ENCODE results near the gene SNRK. TPM values are rescaled to one million over a fixed set of nuclear protein-coding genes. Genes with fewer than 3 reads are reported as not detected.

SNRK gene
- total RNA-seq, 1 donor from 2014 or later = 13.3 TPM

GRCh38 chr3:43388175-43388574, 101.8 kb downstream of the SNRK start:
- H3K27ac ChIP-seq (ENCODE audit: low read depth, low read length) = no peak overlapping the region
- Mint-ChIP-seq H3K4me3 (ENCODE audit: unreplicated experiment) (no peak overlapping the region), H3K27me3 (ENCODE audit: low read depth, unreplicated experiment) (no peaks in the 10 kb centered on the region), H3K4me1 (ENCODE audit: low read depth, unreplicated experiment) (peaks cover 13% of the 10 kb centered on the region), H3K9me3 (ENCODE audit: unreplicated experiment) (peaks cover 2% of the 10 kb centered on the region), H3K36me3 (ENCODE audit: low read depth, unreplicated experiment) (peaks cover 2% of the 10 kb centered on the region), H3K27ac (ENCODE audit: unreplicated experiment) (no peak overlapping the region)
- DNase-seq (ENCODE audit: low read depth) = no peak
- H2AFZ ChIP-seq (ENCODE audit: low read depth, low read length) = no peak overlapping the region
- TF ChIP-seq CTCF (IDR thresholded peaks at IDR 0.05; ENCODE audit: insufficient read depth, low read depth, low read length) = no peak
- no peak for TF ChIP-seq EZH2 (IDR thresholded peaks at IDR 0.05; ENCODE audit: insufficient read depth, low read length)
- no peak overlapping the region for H3K4me2 ChIP-seq (ENCODE audit: low read length)
- H3K79me2 ChIP-seq (ENCODE audit: insufficient read depth, low read length) = no peaks in the 10 kb centered on the region
- no peaks in the 10 kb centered on the region for H3K27me3 ChIP-seq (ENCODE audit: insufficient read depth, low read length)
- H3K9ac ChIP-seq (ENCODE audit: low read length) = no peak overlapping the region
- H3K9me3 ChIP-seq (ENCODE audit: insufficient read depth, low read depth, low read length) = no peaks in the 10 kb centered on the region
- no peak overlapping the region for H3K4me3 ChIP-seq (ENCODE audit: insufficient read depth, low read depth, low read length)
- no peaks in the 10 kb centered on the region for H4K20me1 ChIP-seq (ENCODE audit: insufficient read depth, low read length)
- H3K36me3 ChIP-seq (ENCODE audit: insufficient read depth, low read length) = no peaks in the 10 kb centered on the region
- no peak for FAIRE-seq
- H3K4me1 ChIP-seq (ENCODE audit: insufficient read depth, low read length) = peaks cover 6% of the 10 kb centered on the region

- Histone ChIP-seq H2AFZ (ENCODE audit: low read depth, low read length) (no peak overlapping the region), H3K27me3 (ENCODE audit: insufficient read depth, low read length) (no peaks in the 10 kb centered on the region), H3K36me3 (ENCODE audit: insufficient read depth, low read length) (no peaks in the 10 kb centered on the region), H3K4me1 (ENCODE audit: insufficient read depth, low read length) (peaks cover 6% of the 10 kb centered on the region), H3K27ac (ENCODE audit: low read depth, low read length) (no peak overlapping the region), H4K20me1 (ENCODE audit: insufficient read depth, low read length) (no peaks in the 10 kb centered on the region), H3K9ac (ENCODE audit: low read length) (no peak overlapping the region), H3K4me3 (ENCODE audit: insufficient read depth, low read depth, low read length) (no peak overlapping the region), H3K4me2 (ENCODE audit: low read length) (no peak overlapping the region), H3K9me3 (ENCODE audit: insufficient read depth, low read depth, low read length) (no peaks in the 10 kb centered on the region), H3K79me2 (ENCODE audit: insufficient read depth, low read length) (no peaks in the 10 kb centered on the region)
- Mint-ChIP-seq H3K4me1 (ENCODE audit: low read depth, unreplicated experiment) (peaks cover 13% of the 10 kb centered on the region), H3K27me3 (ENCODE audit: low read depth, unreplicated experiment) (no peaks in the 10 kb centered on the region), H3K36me3 (ENCODE audit: low read depth, unreplicated experiment) (peaks cover 6% of the 10 kb centered on the region), H3K9me3 (ENCODE audit: unreplicated experiment) (peaks cover 2% of the 10 kb centered on the region), H3K4me3 (ENCODE audit: unreplicated experiment) (no peak overlapping the region), H3K27ac (ENCODE audit: unreplicated experiment) (no peak overlapping the region)
- DNase-seq (ENCODE audit: low read depth) (no peak), FAIRE-seq (no peak)
- TF ChIP-seq CTCF (IDR thresholded peaks at IDR 0.05; ENCODE audit: insufficient read depth, low read depth, low read length) = no peak
- no peak for TF ChIP-seq EZH2 (IDR thresholded peaks at IDR 0.05; ENCODE audit: insufficient read depth, low read length)
Measured at GRCh38 chr3:43388915-43389314, 102.6 kb downstream of the SNRK start.

GRCh38 chr3:43389388-43390254, 103.3 kb downstream of the SNRK start:
- DNase-seq (ENCODE audit: low read depth) (peak; percentile 66), FAIRE-seq (no peak)
- H3K27me3 Mint-ChIP-seq (ENCODE audit: low read depth, unreplicated experiment) = no peaks in the 10 kb centered on the region
- H3K4me1 Mint-ChIP-seq (ENCODE audit: low read depth, unreplicated experiment) = peaks cover 18% of the 10 kb centered on the region
- no peaks in the 10 kb centered on the region for H3K79me2 ChIP-seq (ENCODE audit: insufficient read depth, low read length)
- peak overlapping the region; percentile 60 for H3K4me2 ChIP-seq (ENCODE audit: low read length)
- H3K4me1 ChIP-seq (ENCODE audit: insufficient read depth, low read length) = peaks cover 6% of the 10 kb centered on the region
- H3K4me3 Mint-ChIP-seq (ENCODE audit: unreplicated experiment) = no peak overlapping the region
- no peaks in the 10 kb centered on the region for H4K20me1 ChIP-seq (ENCODE audit: insufficient read depth, low read length)
- no peak overlapping the region for H3K4me3 ChIP-seq (ENCODE audit: insufficient read depth, low read depth, low read length)
- no peaks in the 10 kb centered on the region for H3K36me3 ChIP-seq (ENCODE audit: insufficient read depth, low read length)
- no peaks in the 10 kb centered on the region for H3K27me3 ChIP-seq (ENCODE audit: insufficient read depth, low read length)
- H2AFZ ChIP-seq (ENCODE audit: low read depth, low read length) = no peak overlapping the region
- no peaks in the 10 kb centered on the region for H3K9me3 ChIP-seq (ENCODE audit: insufficient read depth, low read depth, low read length)
- peaks cover 2% of the 10 kb centered on the region for H3K9me3 Mint-ChIP-seq (ENCODE audit: unreplicated experiment)
- H3K9ac ChIP-seq (ENCODE audit: low read length) = no peak overlapping the region
- H3K27ac Mint-ChIP-seq (ENCODE audit: unreplicated experiment) = peak overlapping the region; percentile 42
- H3K36me3 Mint-ChIP-seq (ENCODE audit: low read depth, unreplicated experiment) = peaks cover 6% of the 10 kb centered on the region
- H3K27ac ChIP-seq (ENCODE audit: low read depth, low read length) = peak overlapping the region; percentile 38
- TF ChIP-seq CTCF (IDR thresholded peaks at IDR 0.05; ENCODE audit: insufficient read depth, low read depth, low read length) (no peak), EZH2 (IDR thresholded peaks at IDR 0.05; ENCODE audit: insufficient read depth, low read length) (no peak)
